OCI-LY7 (cell line): ENCODE data around the gene CHCHD6.

Experiments used
- CTCF ChIP-seq: fragments of 200-600 bp; sonication (generic); conservative IDR thresholded peaks from 2 replicates; pipeline ENCODE4 v1.5.1; 2014; ENCODE audit warnings: mild to moderate bottlenecking, antibody characterized with exemption, low read length, moderate library complexity, mixed read lengths
- EZH2phosphoT487 ChIP-seq: fragments of 200-600 bp; sonication (generic); IDR thresholded peaks from 2 replicates; pipeline ENCODE4 v1.6.1; 2018; ENCODE audit warnings: low read depth, borderline replicate concordance, mild to moderate bottlenecking, mixed run types, antibody characterized with exemption, low read length, moderate library complexity, mixed read lengths

- TF ChIP-seq CTCF (no peak), EZH2phosphoT487 (no peak)
Observed at GRCh38 chr3:126944089-126944965, 240.3 kb downstream of the CHCHD6 start.
